ENCODE results near the gene DLGAP1. TPM values are rescaled to one million over a fixed set of nuclear protein-coding genes. Genes with fewer than 3 reads are reported as not detected.

DLGAP1 gene
- total and polyA plus RNA-seq, 10 of the 15 experiments (the other 5 are each of a cell fraction or from before 2014, with no cell fraction given) = 0.23 to 27.6 (median 1.9) TPM

GRCh38 chr18:3799515-3799914, 655.6 kb downstream of the DLGAP1 start (continued):
- TF ChIP-seq FOXM1 (IDR thresholded peaks at IDR 0.05; ENCODE audit: low read depth, low read length) = no peak
- no peak for TF ChIP-seq KAT2A (conservative IDR thresholded peaks at IDR 0.05; ENCODE audit: control insufficient read depth, low read depth, low read length)
- no peak for TF ChIP-seq SMARCA5 (IDR thresholded peaks at IDR 0.05)

GRCh38 chr18:3798032-3798431, 657.1 kb downstream of the DLGAP1 start:
- 3% methylated on average over 3 of the region's 3 CpGs for WGBS (ENCODE audit: insufficient coverage, insufficient replicate concordance, low lambda C conversion rate, missing lambda C conversion rate)
- H3K4me2 ChIP-seq (ENCODE audit: control insufficient read depth, insufficient read depth) = no peak overlapping the region
- ChIA-PET RAD21 (ENCODE audit: unreplicated experiment) (no interaction called here), CTCF (interaction anchor here (1.4 kb wide), 1 partner anchor 197 kb away, joined by 4 read pairs; no protein-coding TSS in a partner anchor), SMC1A (ENCODE audit: uncharacterized antibody, unreplicated experiment) (interaction anchor here (1.0 kb wide), 1 partner anchor 10 kb away, joined by 4 read pairs; no protein-coding TSS in a partner anchor), POLR2A (no interaction called here)
- no peak for DNase-seq (ENCODE audit: low read depth, low spot score)
- intact Hi-C loops (cut with micrococcal nuclease; ENCODE audit: unreplicated experiment) = no loop called here
- no peak overlapping the region for H2AFZ ChIP-seq (ENCODE audit: control insufficient read depth, low read depth, low read length)
- H3K27me3 ChIP-seq (replicated peaks in 1 of 2; ENCODE audit: control insufficient read depth in 2 of 2, insufficient read depth in 2 of 2, low read length in 1 of 2) = no peaks in the 10 kb centered on the region
- no peaks in the 10 kb centered on the region for H3K79me2 ChIP-seq (ENCODE audit: control insufficient read depth, insufficient read depth, low read length)
- no peak for ATAC-seq
- no peaks in the 10 kb centered on the region for H3K9me3 ChIP-seq (replicated peaks; ENCODE audit: control insufficient read depth, insufficient read depth, low read length)
- no peaks in the 10 kb centered on the region for H4K20me1 ChIP-seq (ENCODE audit: control insufficient read depth, insufficient read depth)
- H3K27ac ChIP-seq (ENCODE audit: control insufficient read depth, insufficient read depth) = no peak overlapping the region
- in situ Hi-C loops (cut with MboI) = no loop called here
- BruUV-seq (replicated peaks) = no TSS peak
- FAIRE-seq = no peak
- TF ChIP-seq BMI1 (IDR thresholded peaks at IDR 0.05; ENCODE audit: borderline replicate concordance) = no peak
- TF ChIP-seq RAD51 (IDR thresholded peaks at IDR 0.05) = no peak
- no peak for TF ChIP-seq CREM (IDR thresholded peaks at IDR 0.05; ENCODE audit: low read depth)
- TF ChIP-seq BRCA1 (IDR thresholded peaks at IDR 0.05; ENCODE audit: low read depth, low read length) = no peak
- TF ChIP-seq BACH1 (IDR thresholded peaks at IDR 0.05; ENCODE audit: borderline replicate concordance) = no peak
- TF ChIP-seq STAT3 (IDR thresholded peaks at IDR 0.05; ENCODE audit: low read depth, low read length) = no peak
- no peak for TF ChIP-seq POLR2A (IDR thresholded peaks at IDR 0.05; ENCODE audit: low read depth, low read length)
- no peak for TF ChIP-seq TCF12 (IDR thresholded peaks at IDR 0.05; ENCODE audit: low read depth, low read length)
- no peak for TF ChIP-seq ESRRA (IDR thresholded peaks at IDR 0.05; ENCODE audit: low read length)
- TF ChIP-seq FOXM1 (IDR thresholded peaks at IDR 0.05; ENCODE audit: low read depth, low read length) = no peak
- no peak for TF ChIP-seq EP300 (IDR thresholded peaks at IDR 0.05; ENCODE audit: borderline replicate concordance in 1 of 2, control insufficient read depth in 1 of 2, low read depth in 2 of 2, low read length in 2 of 2)
- no peak for TF ChIP-seq NR2C1 (IDR thresholded peaks at IDR 0.05)
- TF ChIP-seq SMAD1 (IDR thresholded peaks at IDR 0.05; ENCODE audit: low read depth, partially characterized antibody) = no peak
- no peak for TF ChIP-seq MEF2B (IDR thresholded peaks at IDR 0.05; ENCODE audit: partially characterized antibody, poor library complexity, severe bottlenecking)
- TF ChIP-seq KLF5 (IDR thresholded peaks at IDR 0.05; ENCODE audit: partially characterized antibody) = no peak
- TF ChIP-seq SKIL (IDR thresholded peaks at IDR 0.05; ENCODE audit: low read depth, poor library complexity, severe bottlenecking) = no peak
- TF ChIP-seq YBX1 (IDR thresholded peaks at IDR 0.05) = no peak
- no peak overlapping the region for H3K4me3 ChIP-seq
- no peaks in the 10 kb centered on the region for H3K4me1 ChIP-seq (ENCODE audit: control insufficient read depth, insufficient read depth, low read length)
- H3K36me3 ChIP-seq (ENCODE audit: control insufficient read depth in 2 of 2, insufficient read depth in 2 of 2, low read length in 1 of 2) = no peaks in the 10 kb centered on the region
- no peak overlapping the region for H3K9ac ChIP-seq (ENCODE audit: control insufficient read depth, insufficient read depth, low read length)
